Measurements from ENCODE around the gene RAD51B. TPM values are rescaled to one million over a fixed set of nuclear protein-coding genes. Genes with fewer than 3 reads are reported as not detected.

RAD51B gene
- total RNA-seq, 5 donors from 2014 or later (not counting 1 experiment from before 2014, with no cell fraction given): 25.4 to 47.9 (median 30.0) TPM

DNA sequence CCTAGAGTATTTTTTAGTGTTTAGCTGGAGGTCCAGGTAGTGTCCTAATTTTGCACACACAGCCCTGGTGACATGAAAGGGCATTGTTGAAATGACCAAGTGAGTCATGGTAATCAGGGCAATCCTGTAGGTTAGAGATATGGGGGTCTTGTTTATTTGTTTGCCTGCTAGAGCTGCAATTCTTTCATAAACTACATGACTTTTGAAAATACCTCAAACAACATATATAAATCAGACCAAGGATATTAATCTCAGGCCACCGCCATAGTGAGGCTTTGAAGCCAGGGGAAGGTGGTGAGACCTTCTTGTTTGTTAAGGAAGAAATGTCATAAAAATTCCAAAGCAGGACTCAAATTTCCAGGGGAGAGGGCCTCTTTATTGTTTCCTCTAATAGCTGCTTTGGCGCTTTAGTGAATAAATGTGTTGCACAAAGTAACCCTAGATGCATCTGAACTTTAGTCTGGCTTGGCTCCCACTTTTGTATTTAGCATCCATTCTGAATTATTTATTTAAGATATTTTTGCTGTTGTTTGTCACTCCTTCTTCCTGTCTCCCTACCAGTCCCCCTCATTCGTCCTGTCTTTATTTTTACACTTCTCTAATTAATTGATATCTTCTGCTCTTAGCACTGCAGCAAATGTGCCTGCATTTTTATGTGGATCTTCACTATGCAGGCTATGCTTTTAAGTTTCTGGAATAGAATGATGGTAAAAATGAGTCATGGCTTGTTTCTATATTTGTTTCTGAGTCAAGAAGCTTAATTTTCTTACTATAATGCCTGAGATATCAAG, 430.3 kb downstream of the RAD51B start:
- no peaks in the 10 kb centered on the region for H3K27me3 ChIP-seq (replicated peaks in 1 of 2; ENCODE audit: control insufficient read depth in 2 of 2, extremely low read depth in 1 of 2, insufficient read depth in 2 of 2, low read length in 1 of 2)
- H3K27ac ChIP-seq (ENCODE audit: low read length): no peak overlapping the region

DNA sequence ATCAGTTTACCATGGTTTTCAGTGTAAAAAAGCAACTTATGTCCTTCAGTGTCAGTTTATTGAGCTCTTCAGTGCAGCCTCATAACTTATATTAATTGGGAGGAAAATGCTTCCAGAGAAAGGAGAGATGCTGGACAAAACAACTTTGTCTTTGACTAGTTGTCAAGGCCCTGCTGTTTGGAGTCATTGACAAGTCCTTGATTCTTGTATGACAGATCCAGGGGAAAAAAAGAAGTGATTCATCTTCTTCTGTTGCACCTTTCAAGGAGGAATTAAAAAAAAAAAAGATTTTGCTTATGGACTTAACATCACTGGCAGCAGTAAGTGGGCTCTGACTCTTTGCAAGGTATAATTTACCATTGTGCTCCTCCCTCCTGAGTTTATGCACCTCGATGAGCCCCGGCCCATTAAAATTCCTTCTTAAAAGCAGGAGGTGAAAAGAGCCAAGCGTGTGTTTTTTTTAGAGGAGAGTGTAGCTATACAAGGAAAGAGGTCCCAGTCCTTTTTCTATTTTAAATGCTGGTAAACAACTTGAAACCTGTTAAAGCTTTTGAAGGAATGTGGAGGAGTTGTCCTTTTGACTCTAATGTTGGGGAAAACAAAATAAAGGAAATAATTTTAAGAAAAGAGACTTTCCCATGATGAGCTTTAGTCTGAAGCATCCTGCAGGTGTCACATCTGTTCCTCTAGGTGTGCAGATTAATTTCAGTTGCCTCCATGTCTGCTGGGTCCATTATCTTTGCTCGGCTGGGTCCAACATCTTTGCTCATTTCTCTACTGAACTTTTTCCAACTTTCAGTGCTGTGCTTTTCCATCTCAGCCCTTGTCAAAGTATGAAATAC, 431.6 kb downstream of the RAD51B start:
- ATAC-seq (replicated peaks in 1 of 4): peak in 3 of 4 experiments; percentile 50 to 66 (median 59)
- H3K4me3 ChIP-seq (ENCODE audit: control insufficient read depth in 1 of 2, extremely low read depth in 1 of 2, low read length in 1 of 2): no peak overlapping the region
- no peaks in the 10 kb centered on the region for H3K27me3 ChIP-seq (replicated peaks in 1 of 2; ENCODE audit: control insufficient read depth in 2 of 2, extremely low read depth in 1 of 2, insufficient read depth in 2 of 2, low read length in 1 of 2)
- DNase-seq: peak in 1 of 35 experiments; percentile 48
- H3K27me3 Mint-ChIP-seq: no peaks in the 10 kb centered on the region
- H3K9me3 Mint-ChIP-seq: no peaks in the 10 kb centered on the region
- H3K9me3 ChIP-seq: no peaks in the 10 kb centered on the region
- WGBS (ENCODE audit: insufficient coverage): 100% methylated on average over 1 of the region's 4 CpGs
- peaks cover 6 to 48% of the 10 kb centered on the region in 2 experiments for H3K4me1 ChIP-seq (ENCODE audit: control insufficient read depth in 1 of 2, extremely low read depth in 1 of 2, insufficient read depth in 2 of 2, low read length in 2 of 2)
- no peak overlapping the region for H3K27ac ChIP-seq (ENCODE audit: low read length)
- no peak overlapping the region for H3K4me3 Mint-ChIP-seq
- ChIA-PET CTCF (interaction anchor here (0.6 to 6.3 kb wide), 17 partner anchors 8 to 593 kb away, joined by 3 to 81 read pairs (median 5); partner anchors contain the start of gene ZFP36L1 (in 1 of the 2)), POLR2A (interaction anchor here in 1 of 2 donors (0.7 kb wide), 1 partner anchor 28 kb away, joined by 4 read pairs; no protein-coding TSS in a partner anchor)
- H3K27ac Mint-ChIP-seq: peak overlapping the region; percentile 63 to 74
- peaks cover 51 to 67% (median 63%) of the 10 kb centered on the region in 3 donors for H3K4me1 Mint-ChIP-seq
- H3K36me3 Mint-ChIP-seq: no peaks in the 10 kb centered on the region
- H3K36me3 ChIP-seq (ENCODE audit: control insufficient read depth in 2 of 2, extremely low read depth in 1 of 2, insufficient read depth in 1 of 2, low read length in 1 of 2): no peaks in the 10 kb centered on the region

More for the DNA sequence above, 430.3 kb downstream of the RAD51B start:
- H3K27me3 Mint-ChIP-seq: no peaks in the 10 kb centered on the region
- CTCF ChIA-PET: interaction anchor here (0.5 to 6.3 kb wide), 14 partner anchors 9 to 594 kb away, joined by 3 to 81 read pairs (median 8); partner anchors contain the start of gene ZFP36L1 (in 1 of the 2)
- H3K4me1 Mint-ChIP-seq: peaks cover 38 to 55% (median 50%) of the 10 kb centered on the region in 3 donors
- DNase-seq: no peak
- no CpG with 5 or more reads among the region's 3 CpGs for WGBS (ENCODE audit: insufficient coverage)
- H3K27ac Mint-ChIP-seq: peak overlapping the region; percentile 53 to 61
- no peaks in the 10 kb centered on the region for H3K9me3 ChIP-seq
- ATAC-seq (replicated peaks in 1 of 4): no peak
- no peak overlapping the region for H3K4me3 ChIP-seq (ENCODE audit: control insufficient read depth in 1 of 2, extremely low read depth in 1 of 2, low read length in 1 of 2)
- H3K4me1 ChIP-seq (ENCODE audit: control insufficient read depth in 1 of 2, extremely low read depth in 1 of 2, insufficient read depth in 2 of 2, low read length in 2 of 2): peaks cover 6 to 37% of the 10 kb centered on the region in 2 experiments
- no peak overlapping the region for H3K4me3 Mint-ChIP-seq
- no peaks in the 10 kb centered on the region for H3K9me3 Mint-ChIP-seq
- POLR2A ChIA-PET: interaction anchor here (0.6 kb wide), 2 partner anchors 543 to 592 kb away, joined by 3 to 5 read pairs; partner anchors contain the start of gene ZFP36L1 (in 1 of the 2)
- H3K36me3 Mint-ChIP-seq: no peaks in the 10 kb centered on the region
- H3K36me3 ChIP-seq (ENCODE audit: control insufficient read depth in 2 of 2, extremely low read depth in 1 of 2, insufficient read depth in 1 of 2, low read length in 1 of 2): no peaks in the 10 kb centered on the region

DNA sequence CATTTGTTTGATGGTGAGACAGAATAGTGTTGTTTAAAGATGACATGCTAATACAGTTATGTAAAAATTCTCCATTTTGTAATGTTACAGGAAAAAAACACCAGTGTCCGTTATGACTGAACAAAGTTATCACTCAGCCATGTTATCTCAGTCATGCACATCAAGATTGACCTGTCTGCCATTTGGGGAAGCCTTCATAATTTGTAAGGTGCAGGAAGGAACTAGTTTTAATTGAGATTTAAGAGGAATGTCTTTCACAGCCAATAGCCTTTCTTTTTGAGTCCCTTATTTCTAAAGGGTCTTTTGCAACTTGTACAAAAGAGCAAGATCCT, 432.2 kb downstream of the RAD51B start:
- no CpG with 5 or more reads among the region's 1 CpG for WGBS (ENCODE audit: insufficient coverage)
- no peak for DNase-seq

DNA sequence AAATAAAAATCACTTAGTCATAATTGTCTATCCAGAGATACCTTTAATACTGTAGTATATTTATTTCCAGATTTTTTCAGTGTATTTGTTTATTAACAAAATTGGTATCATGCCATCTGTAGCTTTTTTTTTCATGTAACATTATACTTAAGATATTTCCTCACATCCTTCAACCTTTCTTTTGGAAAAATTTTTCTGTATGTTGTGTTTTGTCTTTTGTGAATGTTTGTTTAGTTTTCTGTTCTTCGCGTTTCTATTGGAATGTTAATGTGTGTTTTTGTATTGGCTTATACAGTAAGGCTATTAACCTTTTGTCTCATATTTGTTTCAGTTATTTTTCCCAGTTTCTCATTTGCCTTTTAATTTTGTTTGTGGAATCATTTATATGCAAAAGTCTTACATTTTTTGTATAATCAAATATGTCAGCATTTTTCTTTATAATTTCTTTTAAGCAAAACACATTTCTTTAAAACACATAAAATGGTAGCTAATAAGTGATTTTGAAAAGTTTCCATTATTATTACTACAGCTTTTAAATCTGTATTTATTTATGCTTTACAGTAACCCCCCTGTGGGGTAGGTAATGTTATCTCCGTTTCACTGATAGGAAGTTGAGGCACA, 433.7 kb downstream of the RAD51B start:
- H3K36me3 ChIP-seq (ENCODE audit: control insufficient read depth in 2 of 2, extremely low read depth in 1 of 2, insufficient read depth in 1 of 2, low read length in 1 of 2): no peaks in the 10 kb centered on the region
- no peak overlapping the region for H3K4me3 ChIP-seq (ENCODE audit: control insufficient read depth in 1 of 2, extremely low read depth in 1 of 2, low read length in 1 of 2)
- WGBS (ENCODE audit: insufficient coverage): no CpG with 5 or more reads among the region's 3 CpGs
- H3K36me3 Mint-ChIP-seq: no peaks in the 10 kb centered on the region
- CTCF ChIA-PET: interaction anchor here in 1 of 2 donors (0.6 to 1.6 kb wide), 6 partner anchors 150 to 576 kb away, joined by 3 to 7 read pairs (median 4); partner anchors contain the start of gene ZFP36L1
- no peaks in the 10 kb centered on the region for H3K27me3 ChIP-seq (replicated peaks in 1 of 2; ENCODE audit: control insufficient read depth in 2 of 2, extremely low read depth in 1 of 2, insufficient read depth in 2 of 2, low read length in 1 of 2)
- no peak for ATAC-seq (replicated peaks in 1 of 4)
- no peak overlapping the region for H3K27ac ChIP-seq (ENCODE audit: low read length)
- no peaks in the 10 kb centered on the region for H3K9me3 ChIP-seq
- H3K27me3 Mint-ChIP-seq: no peaks in the 10 kb centered on the region
- H3K9me3 Mint-ChIP-seq: no peaks in the 10 kb centered on the region
- H3K4me1 Mint-ChIP-seq: peaks cover 54 to 74% (median 66%) of the 10 kb centered on the region in 3 donors
- H3K4me3 Mint-ChIP-seq: no peak overlapping the region
- POLR2A ChIA-PET: interaction anchor here (0.6 kb wide), 3 partner anchors 17 to 323 kb away, joined by 3 read pairs; no protein-coding TSS in a partner anchor
- H3K4me1 ChIP-seq (ENCODE audit: control insufficient read depth in 1 of 2, extremely low read depth in 1 of 2, insufficient read depth in 2 of 2, low read length in 2 of 2): peaks cover 8 to 50% of the 10 kb centered on the region in 2 experiments
- DNase-seq: no peak
- H3K27ac Mint-ChIP-seq: peak overlapping the region in 1 of 2 donors; percentile 31

More for the DNA sequence above, 432.2 kb downstream of the RAD51B start:
- no peaks in the 10 kb centered on the region for H3K9me3 Mint-ChIP-seq
- no peak overlapping the region for H3K4me3 Mint-ChIP-seq
- H3K27me3 Mint-ChIP-seq: no peaks in the 10 kb centered on the region
- peaks cover 8 to 51% of the 10 kb centered on the region in 2 experiments for H3K4me1 ChIP-seq (ENCODE audit: control insufficient read depth in 1 of 2, extremely low read depth in 1 of 2, insufficient read depth in 2 of 2, low read length in 2 of 2)
- no peaks in the 10 kb centered on the region for H3K27me3 ChIP-seq (replicated peaks in 1 of 2; ENCODE audit: control insufficient read depth in 2 of 2, extremely low read depth in 1 of 2, insufficient read depth in 2 of 2, low read length in 1 of 2)
- no peak overlapping the region for H3K4me3 ChIP-seq (ENCODE audit: control insufficient read depth in 1 of 2, extremely low read depth in 1 of 2, low read length in 1 of 2)
- H3K27ac Mint-ChIP-seq: peak overlapping the region; percentile 63 to 74
- no peaks in the 10 kb centered on the region for H3K36me3 Mint-ChIP-seq
- H3K27ac ChIP-seq (ENCODE audit: low read length): no peak overlapping the region
- CTCF ChIA-PET: interaction anchor here (0.6 to 6.3 kb wide), 14 partner anchors 8 to 592 kb away, joined by 3 to 81 read pairs (median 5); partner anchors contain the start of gene ZFP36L1 (in 1 of the 2)
- H3K9me3 ChIP-seq: no peaks in the 10 kb centered on the region
- H3K4me1 Mint-ChIP-seq: peaks cover 56 to 73% (median 69%) of the 10 kb centered on the region in 3 donors
- no peak for ATAC-seq (replicated peaks in 1 of 4)
- POLR2A ChIA-PET: interaction anchor here in 1 of 2 donors (0.5 kb wide), 1 partner anchor 563 kb away, joined by 4 read pairs; no protein-coding TSS in a partner anchor
- no peaks in the 10 kb centered on the region for H3K36me3 ChIP-seq (ENCODE audit: control insufficient read depth in 2 of 2, extremely low read depth in 1 of 2, insufficient read depth in 1 of 2, low read length in 1 of 2)

DNA sequence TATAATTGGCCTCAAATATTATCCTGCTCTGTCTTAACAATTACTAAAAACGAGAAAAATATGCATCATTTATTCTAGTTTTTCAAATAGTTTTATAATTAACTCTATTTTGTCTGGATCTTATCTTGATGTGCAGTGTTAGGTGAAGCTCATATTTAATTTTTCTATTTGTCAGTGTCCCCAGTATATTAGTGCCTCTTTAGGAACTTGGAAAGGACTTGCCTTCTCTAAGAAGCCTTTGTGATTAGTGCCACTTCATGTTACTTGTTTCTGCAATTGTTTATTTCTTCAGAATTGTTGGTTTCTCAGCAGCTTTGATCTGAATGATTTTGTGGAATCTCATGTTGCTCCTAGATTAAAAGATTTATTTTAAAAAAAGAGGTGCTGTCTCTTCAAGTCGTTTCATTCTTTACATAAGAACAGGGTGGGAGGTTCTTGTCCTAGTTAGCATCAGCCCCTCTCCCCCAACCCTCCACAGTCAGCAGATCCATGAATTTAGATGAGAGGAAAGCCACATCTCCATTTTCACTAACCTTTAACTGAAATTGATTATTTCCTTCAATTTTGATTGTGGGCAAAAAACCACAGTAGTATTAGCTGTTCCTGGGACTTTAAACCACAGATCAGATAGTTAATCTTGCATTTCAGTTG, 434.4 kb downstream of the RAD51B start:
- CTCF ChIA-PET: interaction anchor here in 1 of 2 donors (1.1 to 1.6 kb wide), 2 partner anchors 534 to 566 kb away, joined by 3 to 4 read pairs; no protein-coding TSS in a partner anchor
- peaks cover 7 to 48% of the 10 kb centered on the region in 2 experiments for H3K4me1 ChIP-seq (ENCODE audit: control insufficient read depth in 1 of 2, extremely low read depth in 1 of 2, insufficient read depth in 2 of 2, low read length in 2 of 2)
- no peak overlapping the region for H3K27ac Mint-ChIP-seq

More for the DNA sequence above, 434.4 kb downstream of the RAD51B start:
- Mint-ChIP-seq H3K4me3 (no peak overlapping the region), H3K36me3 (no peaks in the 10 kb centered on the region), H3K27me3 (no peaks in the 10 kb centered on the region), H3K4me1 (peaks cover 53 to 74% (median 66%) of the 10 kb centered on the region in 3 donors), H3K9me3 (no peaks in the 10 kb centered on the region)
- H3K27ac ChIP-seq (ENCODE audit: low read length): no peak overlapping the region
- DNase-seq: no peak
- WGBS (ENCODE audit: insufficient coverage): no CpG with 5 or more reads among the region's 2 CpGs
- H3K4me3 ChIP-seq (ENCODE audit: control insufficient read depth in 1 of 2, extremely low read depth in 1 of 2, low read length in 1 of 2): no peak overlapping the region
- no peak for ATAC-seq (replicated peaks in 1 of 4)
- POLR2A ChIA-PET: interaction anchor here (0.6 kb wide), 2 partner anchors 17 to 650 kb away, joined by 3 read pairs; no protein-coding TSS in a partner anchor
- no peaks in the 10 kb centered on the region for H3K27me3 ChIP-seq (replicated peaks in 1 of 2; ENCODE audit: control insufficient read depth in 2 of 2, extremely low read depth in 1 of 2, insufficient read depth in 2 of 2, low read length in 1 of 2)
- no peaks in the 10 kb centered on the region for H3K9me3 ChIP-seq
- H3K36me3 ChIP-seq (ENCODE audit: control insufficient read depth in 2 of 2, extremely low read depth in 1 of 2, insufficient read depth in 1 of 2, low read length in 1 of 2): no peaks in the 10 kb centered on the region
